Stimulated activated CD8-positive, alpha-beta memory T cell treated with anti-CD3 and anti-CD28 coated beads, Interleukin-12 subunit alpha, Interleukin-12 subunit beta, amount 100 ng/mL, for 24 hours (primary cell): Measurements from ENCODE around the gene STK4.
"Not testable (repeated sequence)": the region's sequence is repeated elsewhere in the genome, so short reads cannot be mapped to it uniquely, and the experiment has no call there.

Experiments used
- DNase-seq: peaks from one replicate; pipeline ENCODE4 v3.0.0-alpha.2; 2020; ENCODE audit errors: extremely low read depth

STK4 gene

GRCh38 chr20:45053430-45054351 lies 87.4 kb downstream of the STK4 start:
- DNase-seq, result no peak

DNA sequence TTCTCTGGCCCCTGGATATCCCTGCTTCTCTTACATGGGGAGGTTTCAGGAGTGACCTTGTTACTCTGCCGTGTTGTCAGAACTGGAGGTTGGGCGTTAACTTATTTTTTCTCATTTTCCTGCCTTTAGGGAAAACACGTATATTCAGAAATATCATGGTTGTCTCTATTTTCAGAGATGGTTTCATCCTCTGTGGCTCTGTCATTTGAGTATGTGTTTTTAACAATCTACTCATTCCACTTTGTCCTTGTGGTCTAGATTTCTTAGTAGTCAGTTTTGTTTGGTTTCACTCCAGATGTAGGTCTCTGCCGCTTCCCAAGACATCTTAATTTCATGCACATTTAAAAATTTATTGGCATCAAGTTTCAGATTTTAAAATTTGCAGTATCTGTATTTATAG lies 88.7 kb downstream of the STK4 start:
- DNase-seq, result no peak

GRCh38 chr20:45056473-45057173 lies 90.3 kb downstream of the STK4 start:
- DNase-seq, result no peak

DNA sequence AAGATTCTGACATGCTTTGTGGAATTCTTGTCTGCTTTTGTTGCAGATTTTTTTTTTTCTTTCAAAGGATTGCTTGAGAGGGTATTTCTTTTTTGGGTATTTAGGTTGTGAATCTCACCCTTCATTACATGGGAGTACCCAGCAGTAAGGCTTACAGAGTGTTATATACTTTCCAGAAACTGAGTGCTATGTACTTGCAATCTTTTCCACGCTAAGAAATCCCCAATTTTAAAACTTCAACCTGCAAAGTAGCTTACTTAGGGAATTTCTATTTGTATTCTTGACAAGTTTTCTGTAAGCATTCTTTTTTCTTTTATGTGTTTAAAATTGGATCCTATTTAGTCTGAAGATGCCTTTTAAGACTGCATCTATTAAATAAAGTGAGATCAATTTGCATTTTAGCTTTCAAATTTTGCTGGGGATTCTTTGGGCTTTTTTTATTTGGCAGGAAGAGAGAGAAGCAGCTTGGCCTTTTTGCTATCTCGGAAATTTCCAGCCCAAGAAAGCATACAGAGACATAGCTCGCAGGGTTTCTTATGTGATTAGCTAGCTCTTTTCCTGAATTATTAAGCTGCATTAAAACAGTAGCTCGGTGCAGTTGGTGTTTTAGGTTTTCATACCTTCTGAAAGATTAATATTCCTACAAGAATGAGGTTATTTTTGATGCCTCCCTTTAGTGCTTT lies 92.0 kb downstream of the STK4 start:
- no peak for DNase-seq

GRCh38 chr20:45059022-45059728 lies 92.9 kb downstream of the STK4 start:
- DNase-seq, result no peak

DNA sequence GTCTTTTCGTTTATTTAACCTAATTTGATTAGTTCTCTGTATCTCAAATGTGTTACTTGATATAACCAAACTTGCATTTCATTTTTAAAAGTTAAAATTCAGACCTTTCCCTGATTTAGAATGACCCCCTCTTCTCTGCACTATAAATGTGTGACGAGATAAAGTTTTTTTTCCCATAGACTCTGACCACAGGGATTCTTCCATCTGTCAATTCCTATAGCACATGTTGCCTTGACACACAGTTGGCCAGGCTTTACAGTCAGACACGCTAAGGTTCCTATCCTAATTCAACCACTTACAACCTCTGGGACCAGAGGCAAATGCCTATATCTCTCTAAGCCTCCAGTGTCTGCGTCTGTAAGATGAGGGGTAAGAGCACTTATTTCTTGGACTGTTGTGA lies 94.0 kb downstream of the STK4 start:
- DNase-seq, result no peak

GRCh38 chr20:45061244-45061643 lies 94.9 kb downstream of the STK4 start:
- DNase-seq, result no peak

DNA sequence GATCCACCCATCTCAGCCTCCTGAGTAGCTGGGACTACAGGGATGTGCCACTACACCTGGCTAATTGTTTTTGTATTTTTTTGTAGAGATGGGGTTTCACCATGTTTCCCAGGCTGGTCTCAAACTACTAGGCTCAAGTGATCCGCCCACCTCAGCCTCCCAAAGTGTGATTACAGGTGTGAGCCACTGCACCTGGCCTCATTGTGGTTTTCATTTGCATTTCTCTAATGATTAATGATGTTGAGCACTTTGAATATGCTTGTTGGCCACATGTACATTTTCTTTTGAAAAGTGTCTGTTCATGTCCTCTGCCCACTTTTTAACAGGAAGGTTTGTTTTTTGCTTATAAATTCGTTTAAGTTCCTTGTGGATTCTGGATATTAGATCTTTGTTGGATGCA lies 96.8 kb downstream of the STK4 start:
- not testable (repeated sequence) for DNase-seq

DNA sequence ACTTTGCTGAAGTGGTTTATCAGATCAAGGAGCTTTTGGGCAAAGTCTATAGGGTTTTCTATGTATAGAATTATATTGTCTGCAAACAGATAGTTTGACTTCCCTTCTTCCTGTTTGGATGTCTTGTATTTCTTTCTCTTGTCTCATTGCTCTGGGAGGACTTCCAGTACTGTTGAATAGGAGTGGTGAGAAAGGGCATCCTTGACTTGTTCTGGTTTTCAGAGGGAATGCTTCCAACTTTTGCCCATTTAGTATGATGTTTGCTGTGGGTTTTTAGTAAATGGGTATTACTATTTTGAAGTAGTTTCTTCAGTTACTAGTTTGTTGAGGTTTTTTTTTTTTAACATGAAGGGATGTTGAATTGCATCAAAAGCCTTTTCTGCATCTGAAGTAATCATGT lies 98.5 kb downstream of the STK4 start:
- DNase-seq, result no peak

GRCh38 chr20:45066372-45066771 lies 100.1 kb downstream of the STK4 start:
- DNase-seq, result no peak

DNA sequence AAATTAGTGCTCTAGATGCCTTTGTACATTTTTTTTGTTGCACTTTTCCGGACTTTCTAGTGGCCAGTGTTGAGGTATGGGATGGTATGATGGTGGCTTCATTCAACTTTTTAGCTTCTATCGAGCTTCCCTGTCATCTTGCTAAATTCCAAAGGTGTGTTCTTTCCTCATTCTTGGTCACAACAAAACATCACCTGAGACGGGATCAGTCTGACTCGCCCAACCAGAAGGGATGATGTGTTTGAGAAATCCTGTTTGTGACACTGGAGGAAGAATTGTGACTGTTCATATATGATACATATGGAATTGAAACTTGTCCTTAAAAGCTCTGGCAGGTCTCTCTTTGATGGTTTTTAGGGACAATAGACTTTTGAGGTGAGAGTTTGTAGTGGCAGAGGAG lies 100.8 kb downstream of the STK4 start:
- no peak for DNase-seq

DNA sequence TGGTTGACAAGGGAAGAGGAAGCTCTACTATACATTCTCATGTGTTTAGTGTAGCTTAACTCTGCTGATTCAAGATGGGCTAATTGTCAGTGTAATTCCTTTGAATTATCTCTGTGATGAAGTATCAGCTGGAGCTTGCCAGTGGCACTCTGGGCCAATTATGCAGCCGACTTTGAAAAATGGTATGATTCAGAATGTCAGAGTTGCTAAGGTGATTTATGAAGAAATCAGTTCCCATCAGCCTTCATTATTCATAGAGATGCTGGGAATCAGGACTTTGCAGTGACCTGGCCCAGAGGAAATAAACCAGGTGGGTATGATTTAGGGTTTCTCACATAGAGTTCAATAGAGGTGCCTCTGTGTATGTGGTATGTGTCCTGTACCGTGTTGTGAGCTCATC lies 101.2 kb downstream of the STK4 start:
- DNase-seq, result no peak

DNA sequence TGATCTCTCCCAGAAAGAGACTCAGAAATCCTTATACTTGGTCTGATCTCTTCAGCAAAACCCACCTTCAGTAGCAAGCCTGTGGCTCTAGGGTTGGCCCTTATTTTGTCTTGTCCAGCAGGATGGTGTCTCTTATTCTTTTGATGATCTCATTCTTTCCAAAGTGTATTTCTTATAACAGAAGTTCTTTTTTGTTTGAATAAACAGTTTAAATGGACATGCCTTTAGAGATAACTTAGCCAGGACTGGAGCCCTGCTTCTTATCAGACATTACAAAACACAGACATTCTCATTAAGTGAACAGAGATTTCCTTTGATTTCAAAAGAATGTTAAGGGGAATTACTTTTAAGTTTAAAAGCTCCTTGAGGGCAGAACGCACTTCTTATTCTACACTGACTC lies 102.9 kb downstream of the STK4 start:
- no peak for DNase-seq

- no peak for DNase-seq
Observed at GRCh38 chr20:45070932-45071632, 104.8 kb downstream of the STK4 start.

GRCh38 chr20:45072066-45072465 lies 105.8 kb downstream of the STK4 start:
- DNase-seq, result no peak

DNA sequence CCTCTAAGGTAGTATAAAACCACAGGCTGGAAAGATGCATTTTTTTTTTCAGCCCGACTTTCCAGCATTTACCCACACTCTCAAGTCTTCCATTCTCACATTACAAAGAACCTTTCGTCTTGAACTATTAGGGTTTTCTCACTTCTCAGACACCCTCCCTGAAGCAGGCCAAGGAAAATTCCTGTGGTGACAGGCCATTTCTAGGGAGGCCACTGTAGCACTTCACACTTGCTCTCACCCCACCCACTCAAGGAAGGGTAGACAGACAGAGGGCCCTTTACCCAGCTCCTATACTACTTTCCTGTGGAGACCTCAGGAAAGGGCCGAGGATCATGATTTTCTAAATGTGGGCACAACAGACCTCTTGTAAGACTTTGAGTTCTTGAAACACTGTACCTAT lies 106.9 kb downstream of the STK4 start:
- no peak for DNase-seq

- DNase-seq, result no peak
Observed at GRCh38 chr20:45077559-45077958, 111.2 kb downstream of the STK4 start.

DNA sequence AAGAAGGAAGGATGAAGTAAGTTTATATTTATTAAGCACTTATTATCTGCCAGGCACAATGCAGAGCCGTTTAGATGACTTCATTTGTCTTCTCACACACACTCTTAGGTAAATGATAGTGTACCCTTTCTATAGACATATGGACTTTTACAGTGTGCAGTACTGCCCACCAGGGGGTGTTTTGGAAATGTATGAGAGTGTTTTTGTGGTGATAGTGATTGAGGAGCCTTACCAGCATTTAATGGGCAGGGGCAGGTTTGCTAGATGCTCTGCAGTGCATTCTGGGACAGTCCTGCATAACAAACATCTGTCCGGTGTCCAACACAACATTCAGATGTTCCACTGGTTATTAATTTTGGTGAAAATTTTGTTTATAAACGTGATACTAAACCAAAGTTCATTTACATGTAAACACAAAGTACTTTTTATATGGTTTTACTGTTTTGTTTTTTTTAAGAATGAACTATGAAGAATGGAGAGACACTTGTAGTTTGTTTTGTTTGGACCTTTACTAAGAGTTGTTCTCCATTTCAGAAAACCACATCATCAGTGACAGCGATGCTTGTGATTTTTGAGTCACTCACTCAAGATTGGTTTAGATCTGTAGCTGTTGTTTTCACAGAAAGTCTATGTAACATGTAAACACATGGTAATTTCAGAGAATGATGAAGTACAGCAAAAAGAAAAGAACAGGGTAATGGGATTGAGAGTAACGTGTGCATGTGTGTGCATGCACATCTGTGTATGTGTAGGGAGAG lies 114.7 kb downstream of the STK4 start:
- no peak for DNase-seq

DNA sequence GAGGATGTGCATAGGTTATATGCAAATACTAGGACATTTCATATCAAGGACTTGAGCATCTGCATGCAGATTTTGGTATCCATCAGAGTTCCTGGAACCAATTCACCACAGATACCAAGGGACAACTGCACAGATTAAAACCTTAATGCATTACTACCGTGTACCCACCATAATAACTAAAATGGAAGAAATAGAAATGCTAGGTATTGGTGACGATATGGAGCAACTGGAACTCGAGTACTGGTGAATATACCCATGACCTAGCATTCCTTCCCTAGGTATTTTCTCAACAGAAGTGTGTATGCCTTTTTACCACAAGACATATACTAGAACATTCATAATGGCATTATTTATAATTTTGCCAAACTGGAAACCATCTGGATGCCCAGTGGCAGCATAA lies 116.2 kb downstream of the STK4 start:
- DNase-seq, result no peak

GRCh38 chr20:45083127-45083526 lies 116.8 kb downstream of the STK4 start:
- no peak for DNase-seq

GRCh38 chr20:45085289-45085688 lies 119.0 kb downstream of the STK4 start:
- no peak for DNase-seq
